HCT116 (cell line): ENCODE results near the gene DIDO1.

ENCODE experiments used
- CTCF ChIP-seq, 3 experiments: fragments of 200-600 bp in 1 of 3; sonication (generic) in 1 of 3; IDR thresholded peaks in 2 of 3; conservative IDR thresholded peaks in 1 of 3; 2 replicates each; pipeline ENCODE4 v1.5.1; 2012 to 2017; ENCODE audit warnings: low read depth in 2 of 3, low read length in 2 of 3, antibody characterized with exemption in 1 of 3, borderline replicate concordance in 1 of 3, control low read depth in 1 of 3, mild to moderate bottlenecking in 1 of 3, mixed read lengths in 1 of 3, mixed run types in 1 of 3, moderate library complexity in 1 of 3; ENCODE audit not compliant: insufficient read depth in 1 of 3
- POLR2A ChIP-seq: IDR thresholded peaks from 2 replicates; pipeline ENCODE4 v1.7.0; 2011; ENCODE audit warnings: borderline replicate concordance; ENCODE audit not compliant: insufficient read depth, insufficient read length; ENCODE audit errors: extremely low read depth
- POLR2AphosphoS5 ChIP-seq: IDR thresholded peaks from 2 replicates; pipeline ENCODE4 v1.6.1; 2011; ENCODE audit warnings: mild to moderate bottlenecking, low read depth, low read length, moderate library complexity
- SIN3A ChIP-seq: IDR thresholded peaks from 2 replicates; pipeline ENCODE4 v1.6.1; 2012; ENCODE audit warnings: low read depth

DNA sequence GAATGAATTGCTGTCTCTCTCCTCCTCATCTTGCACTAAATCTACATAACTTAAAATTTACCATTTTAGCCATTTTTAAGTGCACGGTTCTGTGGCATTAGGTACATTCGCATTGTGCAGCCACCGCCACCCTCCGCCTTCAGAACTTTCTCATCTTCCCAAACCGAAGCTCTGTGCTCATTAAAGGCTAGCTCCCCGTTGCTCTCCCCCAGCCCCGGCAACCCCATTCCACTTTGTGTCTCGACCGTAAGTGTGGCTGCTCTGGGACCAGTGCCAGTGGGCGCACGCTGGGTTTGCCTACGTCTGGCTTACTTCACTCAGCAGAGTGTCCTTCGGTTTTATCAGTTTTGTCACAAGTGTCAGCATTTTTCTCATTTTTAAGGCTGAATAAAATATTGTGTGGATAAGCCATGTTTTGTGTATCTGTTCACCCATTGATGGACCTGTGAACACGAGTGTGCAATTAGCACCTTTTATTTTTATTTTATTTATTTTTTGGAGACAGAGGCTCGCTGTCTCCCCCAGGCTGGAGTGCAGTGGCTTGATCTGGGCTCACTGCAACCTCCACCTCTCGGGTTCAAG lies 43.0 kb upstream of the DIDO1 start:
- TF ChIP-seq CTCF (IDR thresholded peaks at IDR 0.05 in 2 of 3, conservative IDR thresholded peaks at IDR 0.05 in 1 of 3; ENCODE audit: borderline replicate concordance in 1 of 3, insufficient read depth in 1 of 3, low read depth in 2 of 3, low read length in 2 of 3), result no peak
- no peak for TF ChIP-seq SIN3A
- no peak for TF ChIP-seq POLR2A
- TF ChIP-seq POLR2AphosphoS5, result no peak
